Right lobe of liver (tissue), 4 donors: ENCODE measurements around the gene EXOC4.

Experiments used
- CTCF ChIP-seq, 4 donors: fragments of 200-600 bp in 3 of 4; fragments of 450-650 bp in 1 of 4; IDR thresholded peaks; one replicate each; pipeline versions ENCODE4 v1.5.1 to v1.8.0; 2016 to 2022; ENCODE audit warnings: antibody characterized with exemption in 4 of 4, mild to moderate bottlenecking in 2 of 4
- POLR2A ChIP-seq: fragments of 450-650 bp; IDR thresholded peaks from one replicate; pipeline ENCODE4 v1.6.1; 2017; ENCODE audit warnings: antibody characterized with exemption, mild to moderate bottlenecking
- donor health status: DM: no; HTN: no; CAD: no.
- donor health status: DM: no; HTN: no; CAD: no.
- donor health status: DM: no; HTN: yes; CAD: no.

- TF ChIP-seq CTCF (IDR thresholded peaks at IDR 0.05): no peak
- no peak for TF ChIP-seq POLR2A
Measured at GRCh38 chr7:133691727-133692610, 439.1 kb downstream of the EXOC4 start.
